ENCODE data around the gene LHX4.

GRCh38 chr1:180181996-180182642, 47.9 kb upstream of the LHX4 start:
- TF ChIP-seq, protein P1, sequence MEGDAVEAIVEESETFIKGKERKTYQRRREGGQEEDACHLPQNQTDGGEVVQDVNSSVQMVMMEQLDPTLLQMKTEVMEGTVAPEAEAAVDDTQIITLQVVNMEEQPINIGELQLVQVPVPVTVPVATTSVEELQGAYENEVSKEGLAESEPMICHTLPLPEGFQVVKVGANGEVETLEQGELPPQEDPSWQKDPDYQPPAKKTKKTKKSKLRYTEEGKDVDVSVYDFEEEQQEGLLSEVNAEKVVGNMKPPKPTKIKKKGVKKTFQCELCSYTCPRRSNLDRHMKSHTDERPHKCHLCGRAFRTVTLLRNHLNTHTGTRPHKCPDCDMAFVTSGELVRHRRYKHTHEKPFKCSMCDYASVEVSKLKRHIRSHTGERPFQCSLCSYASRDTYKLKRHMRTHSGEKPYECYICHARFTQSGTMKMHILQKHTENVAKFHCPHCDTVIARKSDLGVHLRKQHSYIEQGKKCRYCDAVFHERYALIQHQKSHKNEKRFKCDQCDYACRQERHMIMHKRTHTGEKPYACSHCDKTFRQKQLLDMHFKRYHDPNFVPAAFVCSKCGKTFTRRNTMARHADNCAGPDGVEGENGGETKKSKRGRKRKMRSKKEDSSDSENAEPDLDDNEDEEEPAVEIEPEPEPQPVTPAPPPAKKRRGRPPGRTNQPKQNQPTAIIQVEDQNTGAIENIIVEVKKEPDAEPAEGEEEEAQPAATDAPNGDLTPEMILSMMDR (IDR thresholded peaks at IDR 0.05), result no peak
- TF ChIP-seq POLR2A (IDR thresholded peaks at IDR 0.05), result no peak

All from body of pancreas (tissue), 4 donors.